Daoy (cell line): ENCODE data around the gene MANBA. TPM values are rescaled to one million over a fixed set of nuclear protein-coding genes. Genes with fewer than 3 reads are reported as not detected.
"Not testable (repeated sequence)": the region's sequence is repeated elsewhere in the genome, so short reads cannot be mapped to it uniquely, and the experiment has no call there.

Experiments
- DNase-seq: peaks from one replicate; pipeline ENCODE4 v3.0.0-alpha.2; 2015; ENCODE audit warnings: low read depth
- total RNA-seq: library from RNA; depleted of rRNA; stranded (reverse); fragments of >200 nt; shearing (Covaris generic); gene quantifications from 2 replicates; pipeline ENCODE4 v1.2.3, GENCODE V29; 2014

Gene MANBA
- total RNA-seq, 1 experiment from 2014 or later = 8.2 TPM

- no peak for DNase-seq
Measured at GRCh38 chr4:102761906-102762305, 1.1 kb upstream of the MANBA start.

GRCh38 chr4:102761296-102761701 lies 531 bp upstream of the MANBA start:
- no peak for DNase-seq

GRCh38 chr4:102759831-102760644 lies 730 bp downstream of the MANBA start:
- peak; percentile 9 for DNase-seq

GRCh38 chr4:102758241-102759160 lies 2.3 kb downstream of the MANBA start:
- no peak for DNase-seq

GRCh38 chr4:102757681-102758080 lies 3.1 kb downstream of the MANBA start:
- no peak for DNase-seq

GRCh38 chr4:102754044-102754443 lies 6.7 kb downstream of the MANBA start:
- DNase-seq = no peak

GRCh38 chr4:102751941-102752340 lies 8.8 kb downstream of the MANBA start:
- no peak for DNase-seq

- DNase-seq = not testable (repeated sequence)
Measured at GRCh38 chr4:102743352-102743751, 17.4 kb downstream of the MANBA start.

GRCh38 chr4:102738802-102739201 lies 22.0 kb downstream of the MANBA start:
- DNase-seq = not testable (repeated sequence)

- DNase-seq = no peak
Measured at GRCh38 chr4:102736636-102737549, 23.9 kb downstream of the MANBA start.

- DNase-seq = no peak
Measured at GRCh38 chr4:102735582-102735981, 25.2 kb downstream of the MANBA start.

- peak; percentile 6 for DNase-seq
Measured at GRCh38 chr4:102734591-102735385, 26.0 kb downstream of the MANBA start.

- no peak for DNase-seq
Measured at GRCh38 chr4:102734116-102734515, 26.7 kb downstream of the MANBA start.

GRCh38 chr4:102733084-102733483 lies 27.7 kb downstream of the MANBA start:
- DNase-seq = no peak

- no peak for DNase-seq
Measured at GRCh38 chr4:102732678-102733077, 28.1 kb downstream of the MANBA start.

- DNase-seq = no peak
Measured at GRCh38 chr4:102730968-102731533, 29.7 kb downstream of the MANBA start.

GRCh38 chr4:102729486-102729885 lies 31.3 kb downstream of the MANBA start:
- DNase-seq = not testable (repeated sequence)

- DNase-seq = not testable (repeated sequence)
Measured at GRCh38 chr4:102726919-102727318, 33.8 kb downstream of the MANBA start.

GRCh38 chr4:102726068-102726467 lies 34.7 kb downstream of the MANBA start:
- no peak for DNase-seq

GRCh38 chr4:102725229-102725628 lies 35.5 kb downstream of the MANBA start:
- no peak for DNase-seq
